SK-N-SH treated with all-trans-retinoic acid at 6 μM for 48 hours (cell line): Measurements from ENCODE around the gene RBPJ.
A peak's percentile ranks its signal among the peaks of the same experiment; 100 is the strongest.

Experiments used
- ATAC-seq: fragments of 200-7000 bp; cut with Tn5 transposase; 3 replicates; pipeline ENCODE4 v1.9.1; 2020; ENCODE audit warnings: mild to moderate bottlenecking, moderate library complexity
- BACH2 ChIP-seq: fragments of 250-450 bp; sonication (Bioruptor Pico); IDR thresholded peaks from 2 replicates; pipeline ENCODE4 v1.9.0; 2021; ENCODE audit warnings: mild to moderate bottlenecking, borderline replicate concordance
- CREB5 ChIP-seq: fragments of 250-450 bp; sonication (Bioruptor Pico); IDR thresholded peaks from 2 replicates; pipeline ENCODE4 v1.5.1; 2020; ENCODE audit warnings: low read depth, mild to moderate bottlenecking, moderate library complexity
- CSDC2 ChIP-seq: fragments of 250-450 bp; sonication (Bioruptor Pico); IDR thresholded peaks from 2 replicates; pipeline ENCODE4 v1.5.0; 2020; ENCODE audit warnings: mild to moderate bottlenecking, moderate library complexity
- CSRNP3 ChIP-seq: fragments of 250-450 bp; sonication (Bioruptor Pico); IDR thresholded peaks from 2 replicates; pipeline ENCODE4 v1.5.1; 2021; ENCODE audit warnings: mild to moderate bottlenecking, moderate library complexity
- ESRRG ChIP-seq: fragments of 250-450 bp; sonication (Bioruptor Pico); IDR thresholded peaks from 2 replicates; pipeline ENCODE4 v1.6.1; 2021; ENCODE audit warnings: mild to moderate bottlenecking
- GLIS3 ChIP-seq: fragments of 250-450 bp; sonication (Bioruptor Pico); IDR thresholded peaks from 2 replicates; pipeline ENCODE4 v1.5.0; 2020; ENCODE audit warnings: mild to moderate bottlenecking, moderate library complexity
- ISL1 ChIP-seq: fragments of 250-450 bp; sonication (Bioruptor Pico); IDR thresholded peaks from 2 replicates; pipeline ENCODE4 v2.1.2; 2022; ENCODE audit warnings: mild to moderate bottlenecking, moderate library complexity
- OSR1 ChIP-seq: fragments of 250-450 bp; sonication (Bioruptor Pico); IDR thresholded peaks from 2 replicates; pipeline ENCODE4 v1.8.0; 2022; ENCODE audit warnings: moderate library complexity, mild to moderate bottlenecking, inconsistent platforms
- PATZ1 ChIP-seq: fragments of 250-450 bp; sonication (Bioruptor Pico); IDR thresholded peaks from 2 replicates; pipeline ENCODE4 v1.8.0; 2020; ENCODE audit warnings: mild to moderate bottlenecking, moderate library complexity, borderline replicate concordance
- POU6F1 ChIP-seq: fragments of 250-450 bp; sonication (Bioruptor Pico); IDR thresholded peaks from 2 replicates; pipeline ENCODE4 v1.8.0; 2021; ENCODE audit warnings: low read depth, mild to moderate bottlenecking, moderate library complexity, borderline replicate concordance
- RARB ChIP-seq: fragments of 250-450 bp; sonication (Bioruptor Pico); IDR thresholded peaks from 2 replicates; pipeline ENCODE4 v1.8.0; 2021; ENCODE audit warnings: mild to moderate bottlenecking, moderate library complexity
- SNAI2 ChIP-seq: fragments of 250-450 bp; sonication (Bioruptor Pico); IDR thresholded peaks from 2 replicates; pipeline ENCODE4 v1.5.0; 2020; ENCODE audit warnings: mild to moderate bottlenecking, moderate library complexity
- TCF4 ChIP-seq: fragments of 250-450 bp; sonication (Bioruptor Pico); IDR thresholded peaks from 2 replicates; pipeline ENCODE4 v1.8.0; 2021; ENCODE audit warnings: mild to moderate bottlenecking, moderate library complexity, borderline replicate concordance
- TOX ChIP-seq: fragments of 250-450 bp; sonication (Bioruptor Pico); IDR thresholded peaks from 2 replicates; pipeline ENCODE4 v1.8.0; 2021; ENCODE audit warnings: mild to moderate bottlenecking, moderate library complexity, borderline replicate concordance
- TSHZ2 ChIP-seq: fragments of 250-450 bp; sonication (Bioruptor Pico); IDR thresholded peaks from 2 replicates; pipeline ENCODE4 v1.5.0; 2020; ENCODE audit warnings: mild to moderate bottlenecking, moderate library complexity
- ZC3H10 ChIP-seq: fragments of 250-450 bp; sonication (Bioruptor Pico); IDR thresholded peaks from 2 replicates; pipeline ENCODE4 v1.5.1; 2021; ENCODE audit warnings: mild to moderate bottlenecking, moderate library complexity
- ZFP3 ChIP-seq: fragments of 250-450 bp; sonication (Bioruptor Pico); IDR thresholded peaks from 2 replicates; pipeline ENCODE4 v1.5.0; 2020; ENCODE audit warnings: mild to moderate bottlenecking, moderate library complexity
- ZFP30 ChIP-seq: fragments of 450-650 bp; formaldehyde crosslinking; IDR thresholded peaks from 2 replicates; pipeline ENCODE4 v1.5.0; 2022; ENCODE audit warnings: mild to moderate bottlenecking, moderate library complexity
- ZNF565 ChIP-seq: fragments of 450-650 bp; formaldehyde crosslinking; conservative IDR thresholded peaks from 2 replicates; pipeline ENCODE4 v1.5.0; 2020; ENCODE audit warnings: low read depth, mild to moderate bottlenecking, moderate library complexity
- ZNF70 ChIP-seq: fragments of 450-650 bp; formaldehyde crosslinking; IDR thresholded peaks from 2 replicates; pipeline ENCODE4 v1.5.0; 2020; ENCODE audit warnings: mild to moderate bottlenecking, moderate library complexity
- ZNF8 ChIP-seq: fragments of 450-650 bp; formaldehyde crosslinking; IDR thresholded peaks from 2 replicates; pipeline ENCODE4 v1.5.0; 2020; ENCODE audit warnings: mild to moderate bottlenecking, moderate library complexity

RBPJ gene

GRCh38 chr4:26320538-26321372, at the start of gene RBPJ:
Gene RBPJ (plus strand): TSS chr4:26321014. CDS start chr4:26321029, 15 bp downstream.
- peak; percentile 50; the same call in 1 of the 2 replicates for TF ChIP-seq TSHZ2
- no peak for TF ChIP-seq TOX
- no peak for TF ChIP-seq ZC3H10 (CRISPR knock-in tag)
- TF ChIP-seq ISL1 (CRISPR knock-in tag), result no peak
- TF ChIP-seq PATZ1 (CRISPR knock-in tag), result 0 out of 2 replicates have a peak, but pooled peaks have one; percentile 23
- TF ChIP-seq CSDC2 (CRISPR knock-in tag), result no peak
- peak; percentile 55; the same call in 1 of the 2 replicates for TF ChIP-seq ZNF70 (CRISPR knock-in tag)
- no peak for TF ChIP-seq ZFP3
- ATAC-seq, result peak; percentile 70

- no peak for ATAC-seq
- TF ChIP-seq TOX (no peak), BACH2 (CRISPR knock-in tag) (no peak), ISL1 (CRISPR knock-in tag) (no peak), GLIS3 (CRISPR knock-in tag) (no peak), ZFP30 (CRISPR knock-in tag) (no peak), POU6F1 (CRISPR knock-in tag) (no peak), ZNF565 (CRISPR knock-in tag) (no peak), OSR1 (CRISPR knock-in tag) (no peak), SNAI2 (no peak)
Measured at GRCh38 chr4:26271703-26272102, 49.1 kb upstream of the RBPJ start.

GRCh38 chr4:26272654-26273615, 47.9 kb upstream of the RBPJ start:
- no peak for ATAC-seq
- no peak for TF ChIP-seq ISL1 (CRISPR knock-in tag)
- no peak for TF ChIP-seq TCF4 (CRISPR knock-in tag)
- no peak for TF ChIP-seq OSR1 (CRISPR knock-in tag)
- no peak for TF ChIP-seq RARB (CRISPR knock-in tag)
- TF ChIP-seq BACH2 (CRISPR knock-in tag), result no peak
- no peak for TF ChIP-seq ESRRG (CRISPR knock-in tag)
- TF ChIP-seq CSDC2 (CRISPR knock-in tag), result no peak
- TF ChIP-seq ZFP30 (CRISPR knock-in tag), result no peak
- no peak for TF ChIP-seq ZFP3
- no peak for TF ChIP-seq ZNF8 (CRISPR knock-in tag)
- no peak for TF ChIP-seq CSRNP3 (CRISPR knock-in tag)
- no peak for TF ChIP-seq GLIS3 (CRISPR knock-in tag)
- no peak for TF ChIP-seq CREB5 (CRISPR knock-in tag)
- no peak for TF ChIP-seq PATZ1 (CRISPR knock-in tag)
- no peak for TF ChIP-seq SNAI2
- TF ChIP-seq ZNF70 (CRISPR knock-in tag), result no peak
- TF ChIP-seq POU6F1 (CRISPR knock-in tag), result no peak
